ENCODE measurements around the gene PTPRE. TPM values are rescaled to one million over a fixed set of nuclear protein-coding genes. Genes with fewer than 3 reads are reported as not detected.

The PTPRE gene
- total and polyA plus RNA-seq, 2 donors from 2014 or later = 1.1 to 25.7 TPM

GRCh38 chr10:128096486-128097199 is 189.7 kb downstream of the PTPRE start:
- DNase-seq = no peak
- no peak overlapping the region for H3K9ac ChIP-seq (ENCODE audit: low read length in 3 of 3)
- no peaks in the 10 kb centered on the region for H3K9me3 ChIP-seq (ENCODE audit: control insufficient read depth in 2 of 3, insufficient read depth in 1 of 3, low read length in 3 of 3)
- no peaks in the 10 kb centered on the region for H3K36me3 ChIP-seq (ENCODE audit: control insufficient read depth in 2 of 3, insufficient read depth in 3 of 3, low read length in 3 of 3)
- no peaks in the 10 kb centered on the region for H3K4me1 ChIP-seq (ENCODE audit: control insufficient read depth in 2 of 3, insufficient read depth in 2 of 3, low read depth in 1 of 3, low read length in 3 of 3)
- no peaks in the 10 kb centered on the region for H3K27me3 ChIP-seq (ENCODE audit: control insufficient read depth, insufficient read depth, low read length)
- intact Hi-C loops (cut with DNase I) = no loop called here
- H3K4me3 ChIP-seq (ENCODE audit: low read length in 3 of 3) = no peak overlapping the region
- H3K27ac ChIP-seq (ENCODE audit: low read depth in 2 of 2, low read length in 2 of 2) = no peak overlapping the region
- FAIRE-seq = no peak
- TF ChIP-seq CTCF (IDR thresholded peaks at IDR 0.05; ENCODE audit: borderline replicate concordance, extremely low read depth, insufficient read depth) = no peak

GRCh38 chr10:128097783-128098182 is 190.9 kb downstream of the PTPRE start:
- intact Hi-C loops (cut with DNase I) = no loop called here
- DNase-seq = no peak

GRCh38 chr10:128098631-128099030 is 191.7 kb downstream of the PTPRE start:
- intact Hi-C loops (cut with DNase I) = no loop called here
- Histone ChIP-seq H3K9me3 (ENCODE audit: control insufficient read depth in 2 of 3, insufficient read depth in 1 of 3, low read length in 3 of 3) (no peaks in the 10 kb centered on the region), H3K27ac (ENCODE audit: low read depth in 2 of 2, low read length in 2 of 2) (no peak overlapping the region), H3K9ac (ENCODE audit: low read length in 3 of 3) (no peak overlapping the region), H3K27me3 (ENCODE audit: control insufficient read depth, insufficient read depth, low read length) (no peaks in the 10 kb centered on the region), H3K4me3 (ENCODE audit: low read length in 3 of 3) (no peak overlapping the region), H3K4me1 (ENCODE audit: control insufficient read depth in 2 of 3, insufficient read depth in 2 of 3, low read depth in 1 of 3, low read length in 3 of 3) (no peaks in the 10 kb centered on the region), H3K36me3 (ENCODE audit: control insufficient read depth in 2 of 3, insufficient read depth in 3 of 3, low read length in 3 of 3) (no peaks in the 10 kb centered on the region)
- FAIRE-seq = no peak
- no peak for TF ChIP-seq CTCF (IDR thresholded peaks at IDR 0.05; ENCODE audit: borderline replicate concordance, extremely low read depth, insufficient read depth)
- no peak for DNase-seq

More at GRCh38 chr10:128097783-128098182, 190.9 kb downstream of the PTPRE start:
- Histone ChIP-seq H3K9ac (ENCODE audit: low read length in 3 of 3) (no peak overlapping the region), H3K27me3 (ENCODE audit: control insufficient read depth, insufficient read depth, low read length) (no peaks in the 10 kb centered on the region), H3K4me3 (ENCODE audit: low read length in 3 of 3) (no peak overlapping the region), H3K27ac (ENCODE audit: low read depth in 2 of 2, low read length in 2 of 2) (no peak overlapping the region), H3K36me3 (ENCODE audit: control insufficient read depth in 2 of 3, insufficient read depth in 3 of 3, low read length in 3 of 3) (no peaks in the 10 kb centered on the region), H3K4me1 (ENCODE audit: control insufficient read depth in 2 of 3, insufficient read depth in 2 of 3, low read depth in 1 of 3, low read length in 3 of 3) (no peaks in the 10 kb centered on the region), H3K9me3 (ENCODE audit: control insufficient read depth in 2 of 3, insufficient read depth in 1 of 3, low read length in 3 of 3) (no peaks in the 10 kb centered on the region)
- FAIRE-seq = no peak
- TF ChIP-seq CTCF (IDR thresholded peaks at IDR 0.05; ENCODE audit: borderline replicate concordance, extremely low read depth, insufficient read depth) = no peak
